Smooth muscle cell (in vitro differentiated cells): ENCODE measurements around the gene TMEM98. TPM values are rescaled to one million over a fixed set of nuclear protein-coding genes. Genes with fewer than 3 reads are reported as not detected.

ENCODE experiments used
- DNase-seq: peaks from one replicate; lab custom pipeline; 2025; ENCODE audit not compliant: unreplicated experiment; lab: John Stamatoyannopoulos, UW
- H2AFZ ChIP-seq: fragments of 200-600 bp; sonication (generic); 2 replicates; pipeline ENCODE4 v1.6.0; 2016; ENCODE audit warnings: antibody characterized with exemption, low read depth, mild to moderate bottlenecking
- H3F3A ChIP-seq: fragments of 200-600 bp; sonication (generic); 2 replicates; pipeline ENCODE4 v1.6.0; 2017; ENCODE audit warnings: antibody characterized with exemption, low read depth
- H3K27ac ChIP-seq: fragments of 200-600 bp; sonication (generic); 2 replicates; pipeline ENCODE4 v1.5.1; 2016; ENCODE audit warnings: low read depth, mild to moderate bottlenecking
- H3K27me3 ChIP-seq: fragments of 200-600 bp; sonication (generic); 2 replicates; pipeline ENCODE4 v1.6.1; 2016; ENCODE audit warnings: low read depth, mild to moderate bottlenecking
- H3K36me3 ChIP-seq: fragments of 200-600 bp; sonication (generic); 2 replicates; pipeline ENCODE4 v1.5.1; 2016; ENCODE audit warnings: low read depth
- H3K4me1 ChIP-seq: fragments of 200-600 bp; sonication (generic); 2 replicates; pipeline ENCODE4 v1.5.1; 2016; ENCODE audit warnings: low read depth
- H3K4me2 ChIP-seq: fragments of 200-600 bp; sonication (generic); 2 replicates; pipeline ENCODE4 v1.6.0; 2016; ENCODE audit warnings: mild to moderate bottlenecking
- H3K4me3 ChIP-seq: fragments of 200-600 bp; sonication (generic); 2 replicates; pipeline ENCODE4 v1.5.1; 2016; ENCODE audit warnings: mild to moderate bottlenecking
- H3K79me2 ChIP-seq: fragments of 200-600 bp; sonication (generic); 2 replicates; pipeline ENCODE4 v1.6.0; 2016; ENCODE audit warnings: low read depth, mild to moderate bottlenecking
- H3K9ac ChIP-seq: fragments of 200-600 bp; sonication (generic); 2 replicates; pipeline ENCODE4 v1.6.0; 2016; ENCODE audit warnings: low read depth
- H3K9me3 ChIP-seq: fragments of 200-600 bp; sonication (generic); replicated peaks from 2 replicates; pipeline ENCODE4 v1.5.1; 2016; ENCODE audit warnings: low read depth
- H4K20me1 ChIP-seq: fragments of 200-600 bp; sonication (generic); 2 replicates; pipeline ENCODE4 v1.6.0; 2016; ENCODE audit warnings: low read depth
- WGBS: methylation state at CpG from one replicate; pipeline ENCODE4 v1.1.7; 2016; ENCODE audit warnings: low lambda C conversion rate; 5-methylcytosine and 5-hydroxymethylcytosine counted together
- polyA plus RNA-seq: library from polyadenylated mRNA; unstranded; fragments of >200 nt; fragmentation: Nextera tagmentation; extraction: Ambion mirVana; gene quantifications from 2 replicates; pipeline ENCODE4 v1.2.1, GENCODE V29; 2016
- total RNA-seq: library from RNA; depleted of rRNA; stranded (reverse); fragments of >200 nt; gene quantifications from 2 replicates; pipeline ENCODE4 v1.2.3, GENCODE V29; 2014
- TF ChIP-seq, protein P1 (sequence below): fragments of 200-600 bp; sonication (generic); IDR thresholded peaks from 2 replicates; pipeline ENCODE4 v1.5.1; 2017; ENCODE audit warnings: borderline replicate concordance, mild to moderate bottlenecking, antibody characterized with exemption; ENCODE audit not compliant: insufficient read depth, poor library complexity, severe bottlenecking

The TMEM98 gene
- total and polyA plus RNA-seq, 2 experiments from 2014 or later = 190 to 222 TPM

DNA sequence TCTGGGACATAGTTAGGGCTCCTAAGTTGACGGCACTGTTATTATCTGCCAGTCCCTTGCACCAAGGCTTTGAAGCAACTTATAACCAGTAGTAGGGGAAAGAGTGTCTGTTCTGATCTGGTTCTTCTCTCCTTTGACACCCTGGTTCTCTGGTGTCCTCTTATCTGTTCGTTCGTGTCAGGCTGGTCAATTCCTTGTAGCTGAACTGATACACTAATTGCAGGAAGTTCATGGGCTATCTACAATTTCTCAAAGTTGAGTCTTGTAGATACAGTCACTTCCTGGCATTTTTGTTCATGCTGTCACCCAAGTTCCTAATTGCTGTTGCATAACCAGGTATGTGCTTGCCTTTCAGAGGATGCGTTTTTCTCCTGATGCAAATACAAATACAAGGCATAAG is 33.7 kb upstream of the TMEM98 start:
- no peak overlapping the region for H3K4me2 ChIP-seq
- H3K9ac ChIP-seq = no peak overlapping the region
- 23% methylated on average over 4 of the region's 4 CpGs for WGBS
- TF ChIP-seq, protein P1, sequence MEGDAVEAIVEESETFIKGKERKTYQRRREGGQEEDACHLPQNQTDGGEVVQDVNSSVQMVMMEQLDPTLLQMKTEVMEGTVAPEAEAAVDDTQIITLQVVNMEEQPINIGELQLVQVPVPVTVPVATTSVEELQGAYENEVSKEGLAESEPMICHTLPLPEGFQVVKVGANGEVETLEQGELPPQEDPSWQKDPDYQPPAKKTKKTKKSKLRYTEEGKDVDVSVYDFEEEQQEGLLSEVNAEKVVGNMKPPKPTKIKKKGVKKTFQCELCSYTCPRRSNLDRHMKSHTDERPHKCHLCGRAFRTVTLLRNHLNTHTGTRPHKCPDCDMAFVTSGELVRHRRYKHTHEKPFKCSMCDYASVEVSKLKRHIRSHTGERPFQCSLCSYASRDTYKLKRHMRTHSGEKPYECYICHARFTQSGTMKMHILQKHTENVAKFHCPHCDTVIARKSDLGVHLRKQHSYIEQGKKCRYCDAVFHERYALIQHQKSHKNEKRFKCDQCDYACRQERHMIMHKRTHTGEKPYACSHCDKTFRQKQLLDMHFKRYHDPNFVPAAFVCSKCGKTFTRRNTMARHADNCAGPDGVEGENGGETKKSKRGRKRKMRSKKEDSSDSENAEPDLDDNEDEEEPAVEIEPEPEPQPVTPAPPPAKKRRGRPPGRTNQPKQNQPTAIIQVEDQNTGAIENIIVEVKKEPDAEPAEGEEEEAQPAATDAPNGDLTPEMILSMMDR = no peak
- H3K27ac ChIP-seq = no peak overlapping the region
- no peak for DNase-seq
- H3K4me1 ChIP-seq = no peaks in the 10 kb centered on the region
- no peaks in the 10 kb centered on the region for H4K20me1 ChIP-seq
- H2AFZ ChIP-seq = peak overlapping the region; percentile 29
- no peaks in the 10 kb centered on the region for H3K79me2 ChIP-seq
- no peaks in the 10 kb centered on the region for H3K9me3 ChIP-seq
- no peaks in the 10 kb centered on the region for H3K27me3 ChIP-seq
- no peaks in the 10 kb centered on the region for H3K36me3 ChIP-seq
- no peaks in the 10 kb centered on the region for H3F3A ChIP-seq
- no peak overlapping the region for H3K4me3 ChIP-seq

DNA sequence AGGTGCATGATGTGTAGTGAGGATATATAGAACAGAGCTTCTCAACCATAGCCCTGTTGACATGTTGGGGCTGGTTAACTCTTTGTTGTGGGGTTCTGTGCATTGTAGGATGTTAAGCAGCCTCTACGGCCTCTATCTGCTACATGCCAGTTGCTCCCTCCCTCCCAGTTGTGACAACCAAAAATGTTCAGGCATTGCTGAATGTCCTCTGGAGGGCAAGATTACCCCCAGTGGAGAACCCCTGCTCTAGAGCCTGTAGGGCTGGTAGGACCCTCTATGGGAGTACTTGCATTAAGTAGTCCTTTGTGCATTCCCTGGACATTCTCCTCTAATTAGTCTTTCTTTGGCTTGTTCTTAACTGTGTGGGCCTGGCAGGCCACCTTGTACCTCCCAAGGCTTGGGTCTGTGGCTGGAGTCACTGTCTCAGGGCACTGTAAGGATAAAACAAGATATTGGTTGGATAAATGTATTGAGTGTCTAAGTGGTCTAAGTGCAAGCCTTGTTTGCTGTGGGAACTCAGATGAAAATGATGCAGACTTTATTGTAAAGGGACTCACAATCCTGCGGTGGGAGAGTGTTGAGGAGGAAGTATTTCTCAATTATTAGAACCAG is 31.2 kb upstream of the TMEM98 start:
- no peak overlapping the region for H3K27ac ChIP-seq
- H3K27me3 ChIP-seq = no peaks in the 10 kb centered on the region
- no peak overlapping the region for H3K4me3 ChIP-seq
- no peaks in the 10 kb centered on the region for H3F3A ChIP-seq
- no peaks in the 10 kb centered on the region for H3K9me3 ChIP-seq
- H3K9ac ChIP-seq = no peak overlapping the region
- no peaks in the 10 kb centered on the region for H3K79me2 ChIP-seq
- H3K4me1 ChIP-seq = no peaks in the 10 kb centered on the region
- H3K4me2 ChIP-seq = no peak overlapping the region
- no peaks in the 10 kb centered on the region for H4K20me1 ChIP-seq
- no peaks in the 10 kb centered on the region for H3K36me3 ChIP-seq
- 89% methylated on average over 2 of the region's 2 CpGs for WGBS
- no peak for DNase-seq
- TF ChIP-seq, protein P1 = no peak
- no peak overlapping the region for H2AFZ ChIP-seq

DNA sequence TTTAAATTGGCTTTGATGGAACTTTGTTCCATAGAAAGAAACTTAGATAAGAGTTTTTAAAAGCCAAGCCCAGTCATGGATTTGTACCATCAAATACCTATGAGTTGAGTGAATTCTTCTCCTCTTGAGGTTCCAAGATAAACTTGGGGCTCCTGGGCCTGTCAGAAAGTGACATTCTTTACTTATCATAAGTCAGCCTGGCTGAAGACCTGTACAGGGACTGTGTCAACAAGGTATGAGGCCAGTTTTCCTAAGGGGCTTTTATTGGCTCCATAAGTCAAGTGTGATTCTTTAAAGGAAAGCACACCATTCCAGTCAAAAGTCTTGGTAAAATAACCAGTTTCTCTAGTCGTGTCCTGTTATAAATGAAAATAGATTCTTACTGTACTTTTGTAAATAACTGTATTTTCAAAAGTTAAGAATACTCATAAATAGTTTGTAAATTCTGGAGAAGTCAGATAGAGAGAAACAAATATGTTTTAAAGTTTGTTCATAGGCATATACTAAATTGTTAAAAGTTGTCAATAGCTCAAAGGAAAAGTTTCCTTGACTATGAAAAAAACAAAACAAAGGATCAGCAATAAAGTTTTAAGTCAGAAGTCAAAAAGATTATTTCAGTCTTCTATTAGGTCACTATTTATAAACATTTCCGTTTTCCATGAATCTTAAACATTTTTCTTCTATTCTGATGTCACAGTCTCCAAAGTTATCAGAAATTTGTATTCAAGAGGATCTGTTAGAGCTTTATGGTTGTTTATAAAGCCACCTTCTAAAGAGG is 28.5 kb upstream of the TMEM98 start:
- DNase-seq = no peak
- Histone ChIP-seq H4K20me1 (no peaks in the 10 kb centered on the region), H3K79me2 (no peaks in the 10 kb centered on the region), H3K36me3 (no peaks in the 10 kb centered on the region), H3K4me1 (no peaks in the 10 kb centered on the region), H3K9ac (no peak overlapping the region), H3F3A (no peaks in the 10 kb centered on the region), H3K4me2 (no peak overlapping the region), H3K27ac (no peak overlapping the region), H3K9me3 (no peaks in the 10 kb centered on the region), H2AFZ (no peak overlapping the region), H3K27me3 (no peaks in the 10 kb centered on the region), H3K4me3 (no peak overlapping the region)
- TF ChIP-seq, protein P1 = no peak
- 78% methylated on average over 2 of the region's 2 CpGs for whole genome bisulfite sequencing
